HG03442 (cell line): ENCODE results near the gene SPAG7.

Experiments used
- ATAC-seq: cut with Tn5 transposase; IDR thresholded peaks from one replicate; pipeline ENCODE4 v1.9.1; 2021; ENCODE audit warnings: mild to moderate bottlenecking, moderate library complexity; ENCODE audit not compliant: unreplicated experiment

SPAG7 gene, protein sequence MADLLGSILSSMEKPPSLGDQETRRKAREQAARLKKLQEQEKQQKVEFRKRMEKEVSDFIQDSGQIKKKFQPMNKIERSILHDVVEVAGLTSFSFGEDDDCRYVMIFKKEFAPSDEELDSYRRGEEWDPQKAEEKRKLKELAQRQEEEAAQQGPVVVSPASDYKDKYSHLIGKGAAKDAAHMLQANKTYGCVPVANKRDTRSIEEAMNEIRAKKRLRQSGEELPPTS

DNA sequence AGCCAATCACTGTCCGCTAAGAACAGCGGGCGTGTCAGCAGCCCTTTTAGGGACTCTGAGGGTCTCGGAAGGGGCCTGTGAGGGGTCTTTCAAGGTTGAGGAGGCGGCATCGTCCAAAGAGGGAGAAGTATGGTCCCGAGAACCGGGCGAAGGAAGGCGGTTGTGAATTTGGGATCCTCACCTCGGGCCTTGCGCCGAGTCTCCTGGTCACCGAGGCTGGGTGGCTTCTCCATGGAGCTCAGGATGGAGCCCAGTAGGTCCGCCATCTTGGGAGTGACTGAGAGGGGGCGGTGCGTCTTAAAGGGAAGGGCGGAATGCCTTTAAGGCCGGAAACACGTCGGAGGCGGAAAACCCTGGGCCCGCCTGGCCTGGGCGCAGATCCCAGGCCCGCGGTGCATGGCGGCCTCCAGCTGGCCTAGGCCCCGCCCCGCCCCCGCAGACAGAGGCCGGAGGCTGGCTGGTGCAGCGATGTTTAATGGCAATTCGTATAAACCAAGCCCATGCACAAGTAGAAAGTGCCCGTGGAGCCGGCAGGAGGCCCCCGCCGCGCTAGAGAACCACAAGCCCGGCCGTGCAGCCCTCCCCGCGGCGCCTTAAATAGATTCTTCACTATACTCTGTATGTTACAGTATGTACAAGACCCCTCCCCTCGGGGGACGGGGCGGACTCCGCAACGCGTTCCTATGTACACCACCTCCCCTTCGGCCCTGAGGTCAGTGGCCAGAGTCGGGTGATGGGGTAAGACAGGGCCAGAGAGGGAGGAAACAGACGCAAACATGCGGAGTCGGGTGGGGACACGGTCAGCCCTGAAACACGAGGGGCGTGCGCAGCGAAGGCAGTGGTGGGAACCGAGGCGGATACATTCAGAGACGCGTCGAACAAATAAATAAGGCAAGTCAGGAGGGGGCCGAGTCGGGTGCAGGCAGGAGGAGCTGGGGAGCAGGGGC is at the start of gene SPAG7:
SPAG7 (minus strand) TSS at position 279 of the 947 bp plus-strand sequence; CDS start at position 266, 13 bp downstream.
- peak; percentile 52 for ATAC-seq

DNA sequence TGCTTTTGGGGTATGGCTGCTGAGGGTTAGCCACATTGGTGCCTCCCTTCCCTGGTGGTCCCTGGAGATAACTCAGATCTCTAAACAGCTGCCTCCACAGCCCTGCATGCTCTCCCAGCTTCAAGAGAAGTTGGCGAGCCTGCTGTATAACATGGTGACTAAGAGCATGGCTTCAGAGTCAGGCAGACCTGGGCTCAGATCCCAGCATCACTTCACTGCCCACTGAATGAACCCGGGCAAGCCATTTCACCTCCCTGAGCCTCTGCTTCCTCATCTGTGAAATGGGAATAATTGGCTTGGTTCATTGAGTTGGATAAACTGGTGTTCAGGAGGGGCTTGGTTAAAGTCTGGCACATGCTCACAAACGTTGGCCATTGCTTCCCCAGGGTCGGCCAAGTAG is 46.7 kb upstream of the SPAG7 start:
- ATAC-seq, result no peak

DNA sequence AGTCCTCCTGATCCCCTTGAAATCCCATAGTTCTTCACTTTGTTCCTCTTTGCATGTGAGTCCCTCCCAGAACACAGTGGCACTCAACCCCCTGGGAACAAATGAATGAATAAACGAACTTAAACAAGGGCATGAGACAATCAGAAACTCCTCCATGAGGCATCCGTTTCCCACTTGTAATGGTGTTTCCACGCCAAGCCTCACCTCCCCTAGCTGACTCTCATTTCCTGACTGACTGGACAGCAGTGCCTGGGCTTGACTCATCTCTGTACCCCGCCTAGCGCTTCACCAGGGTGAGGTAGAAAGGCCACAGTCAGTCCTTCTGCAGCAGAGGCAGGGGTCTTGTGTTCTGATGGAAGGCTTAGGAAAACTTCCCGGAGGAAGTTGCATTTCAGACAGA is 44.3 kb upstream of the SPAG7 start:
- no peak for ATAC-seq

DNA sequence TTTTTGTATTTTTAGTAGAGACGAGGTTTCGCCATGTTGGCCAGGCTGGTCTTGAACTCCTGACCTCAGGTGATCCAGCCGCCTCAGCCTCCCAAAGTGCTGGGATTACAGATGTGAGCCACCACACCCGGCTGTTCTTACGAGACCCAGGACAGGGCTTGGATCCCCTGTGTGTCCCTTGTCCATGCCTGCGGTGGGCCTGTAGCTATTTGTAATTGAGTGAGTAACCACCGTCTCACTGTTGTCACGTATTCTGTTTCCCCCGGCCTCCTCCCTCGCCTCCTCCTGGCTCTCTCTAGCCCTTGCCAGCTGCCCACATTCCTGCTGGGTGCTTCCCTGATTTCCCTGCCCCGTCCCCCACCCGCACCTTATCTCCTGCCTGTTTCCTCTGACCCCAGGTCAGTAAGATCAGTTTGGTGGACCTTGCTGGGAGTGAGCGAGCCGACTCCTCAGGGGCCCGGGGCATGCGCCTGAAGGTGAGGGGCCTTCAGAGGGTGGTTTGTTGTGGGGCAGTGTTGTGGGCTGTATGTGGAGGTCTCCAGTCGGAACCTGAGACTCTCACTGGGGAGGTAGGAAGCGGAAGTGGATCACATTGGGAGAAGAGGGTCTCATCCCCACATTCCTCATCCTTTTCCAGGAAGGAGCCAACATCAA is 35.7 kb upstream of the SPAG7 start:
- ATAC-seq, result no peak

DNA sequence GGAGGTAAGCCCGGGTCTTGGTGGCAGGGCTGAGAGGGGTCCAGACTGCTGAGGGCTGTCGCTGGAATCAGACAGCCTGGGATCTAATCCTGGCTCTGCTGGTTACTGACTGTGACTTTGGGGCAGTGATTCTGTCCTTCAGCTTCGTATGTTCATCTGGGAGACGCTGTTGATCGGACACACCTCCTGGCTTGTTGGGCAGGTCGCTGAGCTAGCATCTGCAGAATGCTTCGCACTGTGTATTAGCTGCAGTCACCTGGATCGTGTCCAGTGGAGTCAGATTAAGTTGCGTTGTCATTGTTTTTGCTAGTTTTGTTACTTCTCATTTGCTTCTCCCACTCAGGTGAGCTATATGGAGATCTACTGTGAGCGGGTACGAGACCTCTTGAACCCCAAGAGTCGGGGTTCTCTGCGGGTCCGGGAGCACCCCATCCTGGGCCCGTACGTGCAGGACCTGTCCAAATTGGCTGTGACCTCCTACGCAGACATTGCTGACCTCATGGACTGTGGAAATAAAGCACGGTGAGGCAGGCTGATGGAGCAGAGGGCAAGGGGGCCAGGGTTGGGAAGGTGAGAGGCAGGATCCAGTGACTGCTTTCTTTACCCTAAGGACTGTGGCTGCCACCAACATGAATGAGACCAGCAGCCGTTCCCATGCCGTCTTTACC is 34.6 kb upstream of the SPAG7 start:
- no peak for ATAC-seq

DNA sequence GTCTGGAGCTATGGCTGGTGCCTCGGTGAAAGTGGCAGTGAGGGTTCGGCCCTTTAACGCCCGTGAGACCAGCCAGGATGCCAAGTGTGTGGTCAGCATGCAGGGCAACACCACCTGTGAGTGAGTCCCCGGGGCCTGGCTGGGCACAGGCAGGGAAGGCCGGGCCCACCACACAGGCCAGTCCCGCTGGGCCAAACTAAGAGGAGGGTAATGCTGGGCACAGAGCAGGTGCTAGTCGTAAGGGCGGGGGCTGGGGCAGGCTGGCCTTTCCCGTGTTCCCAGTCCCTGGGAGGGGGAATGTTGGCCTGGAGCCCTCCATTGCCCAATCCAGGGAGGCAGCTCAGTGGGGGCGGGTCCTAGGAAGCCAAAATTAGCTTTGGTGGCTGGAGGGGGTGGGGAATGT is 32.6 kb upstream of the SPAG7 start:
- no peak for ATAC-seq

DNA sequence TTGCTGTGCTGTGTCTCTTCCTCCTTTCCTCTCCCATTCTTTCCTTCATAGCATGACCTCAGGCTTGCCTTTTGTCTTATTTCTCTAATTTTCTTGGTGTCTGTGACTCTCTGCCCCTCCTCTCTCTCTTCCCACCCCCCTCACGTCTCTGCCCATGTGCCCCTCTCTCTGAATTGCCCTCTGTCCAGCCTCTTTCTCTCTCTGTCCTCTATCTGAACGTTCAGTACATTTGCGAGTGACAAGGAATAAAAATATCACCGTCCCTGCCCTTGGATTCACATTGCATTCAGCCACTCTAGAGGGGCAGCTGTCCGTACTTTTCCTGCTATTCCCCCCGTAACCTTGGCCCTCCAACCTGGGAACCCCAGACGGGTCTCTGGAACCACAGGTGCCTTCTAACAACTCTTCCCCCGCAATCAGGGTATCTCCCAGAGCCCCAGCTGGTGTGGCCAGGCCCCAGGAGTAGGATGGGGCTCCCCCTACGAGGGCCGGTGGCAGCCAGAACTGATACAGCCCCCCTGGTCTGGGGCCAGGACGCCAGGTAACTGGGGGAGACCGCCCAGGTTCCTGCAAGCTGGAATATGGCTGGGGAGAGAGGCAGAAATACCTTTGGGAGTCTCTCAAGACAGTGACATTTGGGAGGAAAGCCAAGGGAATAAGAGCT is 31.9 kb upstream of the SPAG7 start:
- no peak for ATAC-seq

DNA sequence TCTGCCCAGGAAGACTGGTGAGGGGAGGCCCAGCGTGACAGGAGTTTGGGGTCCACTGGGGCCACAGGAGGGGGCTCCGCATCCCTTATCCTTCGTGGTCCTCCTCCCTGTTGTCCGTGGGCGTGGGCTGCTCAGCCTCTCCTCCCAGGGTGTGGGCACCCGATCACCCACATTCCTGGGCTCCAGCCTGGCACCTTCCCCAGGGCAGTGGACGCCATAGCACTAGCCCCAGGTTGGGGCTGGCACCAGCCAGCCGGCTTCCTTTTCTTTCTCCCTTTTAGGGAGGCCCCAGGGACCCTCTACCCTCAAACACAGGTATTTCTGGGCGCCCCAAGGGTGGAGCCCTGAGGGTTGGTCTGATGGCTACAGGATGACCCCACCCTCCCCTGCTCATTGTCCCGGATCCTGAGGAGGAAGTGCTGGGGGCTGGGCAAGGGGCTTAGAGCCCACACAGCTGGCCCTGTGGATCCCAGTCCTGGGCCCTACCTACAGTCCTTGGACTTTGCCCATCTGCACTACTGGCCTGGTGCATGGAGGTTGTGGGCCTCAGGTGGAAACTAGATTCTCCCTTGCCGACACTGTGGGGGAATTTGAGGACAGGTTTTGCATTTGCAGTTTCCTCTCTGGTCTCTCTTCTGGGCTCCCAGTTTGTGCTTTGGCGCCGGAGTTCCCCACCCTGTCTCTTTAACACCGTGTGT is 31.3 kb upstream of the SPAG7 start:
- ATAC-seq, result no peak

DNA sequence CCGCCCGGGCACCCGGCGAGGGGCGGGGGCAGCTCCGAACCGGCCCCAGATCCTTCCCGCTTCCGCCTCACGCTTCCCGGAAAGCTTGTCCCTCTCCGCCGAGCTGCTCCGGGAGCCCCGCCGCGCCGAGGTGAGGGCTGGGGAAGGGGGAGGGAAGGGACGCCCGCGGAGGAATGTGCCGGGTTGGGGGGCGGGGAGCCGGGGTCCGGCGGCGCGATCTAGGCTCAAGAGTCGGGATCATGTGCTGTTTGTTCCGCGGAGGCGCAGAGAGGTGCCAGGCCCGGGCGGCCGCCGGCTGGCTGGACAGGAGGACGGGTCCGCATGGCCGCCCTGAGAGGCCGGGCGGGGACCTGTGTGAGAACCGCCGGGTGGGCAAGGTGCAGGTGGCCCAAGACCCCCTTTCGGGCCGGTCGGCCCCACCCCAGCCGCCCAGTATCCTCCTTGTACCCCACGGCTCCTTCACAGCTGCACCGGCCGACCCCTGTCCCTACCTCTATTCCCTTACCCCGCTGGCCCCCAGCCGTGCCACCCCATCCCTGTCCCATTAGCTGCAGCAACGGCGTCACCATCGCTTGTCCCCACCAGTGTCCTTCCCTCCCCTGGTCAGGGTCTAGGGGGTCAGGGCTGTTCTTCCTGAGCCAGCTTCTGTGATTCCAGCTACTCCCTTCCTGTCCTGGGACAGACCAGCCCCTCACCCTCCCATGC is 30.6 kb upstream of the SPAG7 start:
- peak; percentile 2 for ATAC-seq

DNA sequence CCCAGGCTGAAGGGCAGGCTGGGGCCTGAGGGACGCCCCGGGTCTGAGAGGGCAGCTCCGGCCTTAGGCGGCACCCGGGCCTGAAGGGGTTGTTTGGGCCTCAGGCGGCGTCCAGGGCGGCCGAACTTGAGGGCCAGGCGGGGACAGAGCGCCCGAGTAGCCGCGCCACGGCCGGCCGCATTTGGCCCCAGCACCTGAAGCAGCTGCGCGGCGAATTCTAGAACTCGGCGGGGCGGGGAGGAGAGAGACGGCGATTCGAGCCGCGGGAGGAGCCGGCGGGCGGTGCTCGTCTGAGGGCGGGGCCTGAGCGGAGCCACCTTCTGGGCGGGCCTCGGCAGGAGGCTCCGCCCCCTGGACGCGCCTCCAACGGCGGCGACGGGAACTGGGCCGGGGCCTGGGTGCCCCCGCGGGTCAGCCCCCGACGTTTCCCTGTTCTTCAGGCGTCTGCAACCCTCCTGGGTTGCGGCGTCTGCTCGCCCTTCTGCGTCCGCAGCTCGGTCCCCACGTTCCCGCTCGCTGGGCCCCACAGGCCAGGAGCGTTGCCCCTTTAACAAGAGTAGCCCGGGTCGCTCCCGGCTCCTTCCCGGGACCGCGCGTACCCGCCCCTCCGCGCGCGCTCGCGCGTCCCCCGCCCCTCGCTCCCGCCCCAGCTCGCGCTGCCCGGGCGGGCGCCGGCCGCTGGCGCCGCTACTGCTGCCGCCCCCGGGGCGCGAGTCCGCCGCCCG is 29.8 kb upstream of the SPAG7 start, which contains the start of the genes INCA1 and KIF1C:
INCA1 (minus strand) TSS at position 221 of the 725 bp plus-strand sequence. CDS start 3,085 bp downstream, outside the sequence.
KIF1C (plus strand) TSS at position 649 of the 725 bp plus-strand sequence. CDS start 2,297 bp downstream, outside the sequence.
- peak; percentile 80 for ATAC-seq

DNA sequence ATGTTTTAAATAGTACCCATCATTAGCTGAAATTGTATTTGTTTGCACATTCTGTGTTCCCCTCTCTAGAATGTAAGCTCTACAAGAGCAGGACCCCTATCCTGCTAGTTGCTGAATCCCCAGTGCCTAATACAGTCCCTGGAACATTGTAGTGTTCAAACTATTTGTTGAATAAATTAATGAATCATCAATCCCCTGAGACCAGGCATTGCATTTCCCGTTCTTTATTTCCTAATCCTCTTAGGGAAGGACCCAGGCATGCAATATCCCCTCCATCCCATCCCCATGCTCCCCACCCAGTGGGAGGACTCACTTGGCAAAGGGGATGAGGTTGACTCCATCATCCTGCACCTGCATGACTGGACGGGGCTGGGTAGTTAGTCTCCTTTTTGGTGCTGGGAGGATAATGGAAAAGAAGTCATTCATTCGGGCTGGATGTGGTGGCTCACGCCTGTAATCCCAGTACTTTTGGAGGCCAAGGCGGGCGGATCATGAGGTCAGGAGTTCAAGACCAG is 26.5 kb upstream of the SPAG7 start:
- no peak for ATAC-seq

DNA sequence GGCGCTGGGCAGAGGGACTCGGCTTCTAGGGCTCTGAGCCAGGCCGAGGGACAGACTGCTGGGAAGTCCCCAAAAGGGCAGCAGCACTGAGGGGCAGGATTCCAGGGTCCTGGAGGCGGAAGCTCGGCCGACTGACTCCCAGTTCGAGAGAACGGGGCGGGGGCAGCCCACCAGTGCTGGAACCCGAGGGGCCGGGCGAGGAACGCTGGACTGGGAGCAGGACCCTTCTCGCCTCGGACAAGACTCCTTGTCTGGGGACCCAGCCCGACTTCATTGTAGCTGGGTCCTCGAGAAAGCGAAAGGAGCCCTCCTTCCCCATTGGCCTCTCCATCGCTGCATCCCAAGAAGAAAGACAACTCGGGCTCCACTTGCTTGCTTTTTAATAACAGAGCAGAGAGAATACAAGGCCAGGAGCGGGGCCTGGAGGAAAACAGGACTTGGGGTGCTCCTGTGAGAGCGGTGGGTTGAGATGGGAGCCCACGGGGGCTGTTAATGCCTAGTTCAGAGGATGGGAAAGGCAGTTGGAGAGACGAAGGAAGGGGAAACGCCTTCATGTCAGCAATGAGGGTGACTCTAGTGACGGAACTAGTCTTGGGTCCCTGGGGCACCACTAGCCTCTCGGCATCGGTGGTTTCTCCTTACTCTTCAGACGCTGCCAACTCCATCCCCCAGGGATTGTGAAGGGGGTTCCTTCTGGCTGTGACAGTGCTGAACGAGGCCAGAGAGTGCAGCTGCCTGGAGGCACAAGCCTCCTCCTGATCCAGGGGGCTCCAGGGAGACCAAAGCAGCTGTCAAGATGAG is 20.4 kb upstream of the SPAG7 start:
- ATAC-seq, result no peak

DNA sequence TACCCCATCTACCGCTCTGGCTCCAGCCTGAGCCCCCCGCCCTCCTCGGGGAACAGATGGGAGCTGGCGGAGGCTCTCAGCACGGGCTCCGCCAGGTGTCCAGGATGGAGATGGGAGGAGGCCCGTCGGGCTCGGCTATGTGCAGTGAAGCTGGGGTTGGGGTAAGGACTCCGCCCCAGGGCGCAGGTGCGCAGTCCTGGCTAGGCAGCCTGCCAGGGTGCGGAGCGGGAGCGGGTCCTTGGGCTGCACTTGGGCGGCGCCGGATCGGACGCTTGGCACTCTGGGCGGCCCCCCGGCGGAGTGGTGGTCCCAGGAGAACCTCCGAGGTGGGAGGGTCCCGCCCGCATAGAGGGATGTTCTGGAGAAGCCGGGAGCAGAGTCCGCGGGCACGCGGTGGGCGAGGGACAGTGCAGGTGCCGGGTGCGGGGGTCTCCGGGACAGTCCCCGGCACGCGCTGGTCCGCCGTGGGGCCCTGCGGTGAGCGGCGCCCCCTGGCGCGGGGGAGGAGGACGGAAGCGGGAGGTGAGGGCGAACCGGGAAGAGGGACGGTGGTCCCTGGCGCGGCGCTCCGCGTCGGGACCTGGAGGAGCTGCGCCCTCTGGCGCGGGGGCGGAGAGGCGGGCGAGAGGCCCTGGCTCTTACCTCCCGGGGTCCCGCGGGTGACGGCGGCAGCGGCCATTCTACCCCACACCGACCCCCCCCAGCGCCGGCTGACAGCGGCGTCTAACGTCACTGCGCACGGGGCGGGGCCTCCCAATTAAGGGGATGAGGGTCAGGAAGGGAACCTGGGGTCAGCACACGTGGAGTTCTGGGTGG is 19.5 kb upstream of the SPAG7 start, which contains the start of gene CAMTA2:
CAMTA2 (minus strand) TSS at position 725 of the 816 bp plus-strand sequence. CDS start 1,453 bp downstream, outside the sequence.
- peak; percentile 64 for ATAC-seq

DNA sequence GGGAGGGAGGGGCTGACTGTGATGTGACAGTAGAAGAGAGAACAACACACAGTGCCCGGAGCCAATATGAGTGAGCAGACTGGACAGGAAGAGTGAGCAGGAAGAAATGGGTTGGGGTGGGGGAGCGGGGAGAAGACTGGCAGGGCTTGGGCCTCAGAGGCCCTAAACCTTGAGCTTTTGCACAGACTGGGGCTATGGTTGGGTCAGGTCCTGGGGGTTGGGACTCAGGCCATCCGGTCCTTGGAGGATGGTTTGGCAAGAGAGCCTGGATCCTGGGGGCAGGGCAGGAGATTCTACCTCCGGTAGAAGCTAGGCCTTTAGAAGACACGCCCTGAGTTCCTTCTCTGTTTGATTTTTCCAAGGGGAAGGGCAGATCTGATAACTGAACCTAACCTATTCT is 18.8 kb upstream of the SPAG7 start:
- no peak for ATAC-seq

DNA sequence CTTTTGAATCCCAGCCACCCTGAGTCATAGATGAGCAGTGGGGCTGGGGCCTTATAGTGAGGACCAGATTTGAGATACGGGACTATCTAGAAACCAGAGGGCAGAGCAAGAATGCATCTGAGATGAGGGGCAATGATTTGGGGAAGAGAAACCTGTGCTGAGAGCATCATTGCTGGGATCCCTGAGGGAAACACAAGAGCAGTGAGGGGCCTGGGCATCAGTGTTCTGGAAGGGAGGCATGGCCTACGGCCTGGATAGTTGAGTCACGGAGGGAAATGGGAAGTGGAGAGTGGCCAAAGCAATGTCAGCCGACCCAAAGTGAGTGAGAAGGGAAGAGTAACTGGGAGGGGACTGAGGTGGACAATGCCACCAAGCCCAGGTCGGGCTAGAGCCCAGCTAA is 14.7 kb upstream of the SPAG7 start:
- ATAC-seq, result no peak

DNA sequence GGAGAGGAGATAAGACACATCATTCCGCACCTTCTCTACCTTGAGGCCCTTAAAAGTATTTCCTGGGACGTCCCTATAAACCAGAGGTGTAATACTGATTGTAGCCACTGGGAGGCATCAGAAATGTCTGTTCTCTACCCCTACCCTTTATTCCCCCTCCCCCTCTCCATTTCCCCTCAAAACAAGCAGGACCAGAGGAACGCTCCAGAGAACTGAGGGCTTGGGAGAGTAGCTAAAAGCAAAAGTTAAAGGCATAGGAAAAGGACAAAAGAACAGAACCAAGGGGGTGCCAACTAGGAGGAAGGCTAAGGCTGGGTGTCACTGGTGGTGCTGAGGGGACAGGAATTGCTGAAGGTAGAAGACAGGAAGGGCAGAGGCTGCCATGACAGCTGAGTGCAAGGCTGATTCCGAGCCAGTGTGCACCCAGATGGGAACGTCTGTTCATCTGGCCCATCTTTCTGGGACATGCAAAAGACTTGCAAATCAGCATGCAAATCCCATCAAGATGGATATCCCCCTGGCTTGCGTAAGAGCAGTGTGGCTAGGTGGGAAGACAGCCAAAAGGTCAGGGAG is 13.1 kb upstream of the SPAG7 start:
- no peak for ATAC-seq
